Measurements from ENCODE around the gene JARID2. TPM values are rescaled to one million over a fixed set of nuclear protein-coding genes. Genes with fewer than 3 reads are reported as not detected.

The JARID2 gene
- total RNA-seq, 2 experiments from 2014 or later, result 25.4 to 25.5 TPM

GRCh38 chr6:15213838-15214400 is 31.9 kb upstream of the JARID2 start:
- Mint-ChIP-seq H3K4me3 (no peak overlapping the region), H3K36me3 (ENCODE audit: low read depth) (no peaks in the 10 kb centered on the region), H3K27me3 (no peaks in the 10 kb centered on the region), H3K27ac (no peak overlapping the region), H3K9me3 (peaks cover 1% of the 10 kb centered on the region), H3K4me1 (ENCODE audit: low read depth) (no peaks in the 10 kb centered on the region)
- no peak for TF ChIP-seq CTCF (IDR thresholded peaks at IDR 0.05)
- ATAC-seq (no peak), DNase-seq (no peak)
- POLR2A ChIA-PET, result no interaction called here
- intact Hi-C loops (cut with micrococcal nuclease), result no loop called here
- CTCF ChIA-PET, result interaction anchor here (0.6 kb wide), 1 partner anchor 395 kb away, joined by 3 read pairs; no protein-coding TSS in a partner anchor

- ChIA-PET POLR2A (no interaction called here), CTCF (no interaction called here)
- H3K4me1 Mint-ChIP-seq (ENCODE audit: low read depth), result no peaks in the 10 kb centered on the region
- no peak overlapping the region for H3K4me3 Mint-ChIP-seq
- no peak for DNase-seq
- H3K27ac Mint-ChIP-seq, result no peak overlapping the region
- intact Hi-C loops (cut with micrococcal nuclease), result no loop called here
- H3K9me3 Mint-ChIP-seq, result no peaks in the 10 kb centered on the region
- H3K36me3 Mint-ChIP-seq (ENCODE audit: low read depth), result no peaks in the 10 kb centered on the region
- TF ChIP-seq CTCF (IDR thresholded peaks at IDR 0.05), result no peak
- no peaks in the 10 kb centered on the region for H3K27me3 Mint-ChIP-seq
- no peak for ATAC-seq
Observed at GRCh38 chr6:15218401-15218800, 27.5 kb upstream of the JARID2 start.

- ChIA-PET CTCF (no interaction called here), POLR2A (no interaction called here)
- no peak for TF ChIP-seq CTCF (IDR thresholded peaks at IDR 0.05)
- Mint-ChIP-seq H3K4me3 (no peak overlapping the region), H3K27me3 (no peaks in the 10 kb centered on the region), H3K27ac (no peak overlapping the region), H3K9me3 (no peaks in the 10 kb centered on the region), H3K36me3 (ENCODE audit: low read depth) (no peaks in the 10 kb centered on the region), H3K4me1 (ENCODE audit: low read depth) (no peaks in the 10 kb centered on the region)
- intact Hi-C loops (cut with micrococcal nuclease), result no loop called here
- ATAC-seq (no peak), DNase-seq (no peak)
Observed at GRCh38 chr6:15220062-15220461, 25.8 kb upstream of the JARID2 start.

GRCh38 chr6:15227827-15228318 is 18.0 kb upstream of the JARID2 start:
- POLR2A ChIA-PET, result no interaction called here
- H3K27me3 Mint-ChIP-seq, result no peaks in the 10 kb centered on the region
- H3K36me3 Mint-ChIP-seq (ENCODE audit: low read depth), result no peaks in the 10 kb centered on the region
- ATAC-seq, result no peak
- DNase-seq, result no peak
- H3K4me1 Mint-ChIP-seq (ENCODE audit: low read depth), result no peaks in the 10 kb centered on the region
- no peak overlapping the region for H3K4me3 Mint-ChIP-seq
- TF ChIP-seq CTCF (IDR thresholded peaks at IDR 0.05), result no peak
- no peaks in the 10 kb centered on the region for H3K9me3 Mint-ChIP-seq
- CTCF ChIA-PET, result no interaction called here
- no peak overlapping the region for H3K27ac Mint-ChIP-seq
- intact Hi-C loops (cut with micrococcal nuclease), result no loop called here

GRCh38 chr6:15230827-15231226 is 15.0 kb upstream of the JARID2 start:
- ATAC-seq (no peak), DNase-seq (no peak)
- Mint-ChIP-seq H3K36me3 (ENCODE audit: low read depth) (no peaks in the 10 kb centered on the region), H3K9me3 (no peaks in the 10 kb centered on the region), H3K27ac (no peak overlapping the region), H3K4me3 (no peak overlapping the region), H3K4me1 (ENCODE audit: low read depth) (no peaks in the 10 kb centered on the region), H3K27me3 (no peaks in the 10 kb centered on the region)
- POLR2A ChIA-PET, result no interaction called here
- CTCF ChIA-PET, result no interaction called here
- intact Hi-C loops (cut with micrococcal nuclease), result no loop called here
- no peak for TF ChIP-seq CTCF (IDR thresholded peaks at IDR 0.05)
